Loucy (cell line): ENCODE data around the gene RPP25L.

ENCODE experiments used
- CTCF ChIP-seq: fragments of 200-600 bp; sonication (generic); conservative IDR thresholded peaks from 2 replicates; pipeline ENCODE4 v1.5.1; 2014; ENCODE audit warnings: mild to moderate bottlenecking, antibody characterized with exemption, low read length
- EZH2phosphoT487 ChIP-seq: fragments of 200-600 bp; IDR thresholded peaks from 2 replicates; pipeline ENCODE4 v1.6.1; 2018; ENCODE audit warnings: antibody characterized with exemption, mild to moderate bottlenecking, moderate library complexity, borderline replicate concordance

- TF ChIP-seq EZH2phosphoT487 (no peak), CTCF (no peak)
These were observed 1.3 kb downstream of the RPP25L start for GRCh38 chr9:34610434-34611206.
